ENCODE data around the gene LDLR.

LDLR gene

GRCh38 chr19:11047866-11048265 is 41.4 kb upstream of the LDLR start:
- TF ChIP-seq CTCF (IDR thresholded peaks at IDR 0.05; ENCODE audit: extremely low read depth, insufficient read depth, missing control alignments), result no peak
- in situ Hi-C loops (cut with MboI; ENCODE audit: low pct_unique_long_range_greater_than_20kb, low sequenced_read_pairs, unreplicated experiment), result no loop called here
- no peak for DNase-seq (ENCODE audit: low spot score)

- no peak for TF ChIP-seq CTCF (IDR thresholded peaks at IDR 0.05; ENCODE audit: extremely low read depth, insufficient read depth, missing control alignments)
- no peak for DNase-seq (ENCODE audit: low spot score)
- in situ Hi-C loops (cut with MboI; ENCODE audit: low pct_unique_long_range_greater_than_20kb, low sequenced_read_pairs, unreplicated experiment), result no loop called here
These were observed 38.7 kb upstream of the LDLR start for GRCh38 chr19:11050323-11051114.

GRCh38 chr19:11053817-11054195 is 35.5 kb upstream of the LDLR start:
- in situ Hi-C loops (cut with MboI; ENCODE audit: low pct_unique_long_range_greater_than_20kb, low sequenced_read_pairs, unreplicated experiment), result no loop called here
- no peak for TF ChIP-seq CTCF (IDR thresholded peaks at IDR 0.05; ENCODE audit: extremely low read depth, insufficient read depth, missing control alignments)
- no peak for DNase-seq (ENCODE audit: low spot score)

GRCh38 chr19:11054200-11054599 is 35.1 kb upstream of the LDLR start:
- no peak for TF ChIP-seq CTCF (IDR thresholded peaks at IDR 0.05; ENCODE audit: extremely low read depth, insufficient read depth, missing control alignments)
- in situ Hi-C loops (cut with MboI; ENCODE audit: low pct_unique_long_range_greater_than_20kb, low sequenced_read_pairs, unreplicated experiment), result no loop called here
- DNase-seq (ENCODE audit: low spot score), result no peak

- TF ChIP-seq CTCF (IDR thresholded peaks at IDR 0.05; ENCODE audit: extremely low read depth, insufficient read depth, missing control alignments), result no peak
- in situ Hi-C loops (cut with MboI; ENCODE audit: low pct_unique_long_range_greater_than_20kb, low sequenced_read_pairs, unreplicated experiment), result no loop called here
- no peak for DNase-seq (ENCODE audit: low spot score)
These were observed 34.6 kb upstream of the LDLR start for GRCh38 chr19:11054628-11055027.

GRCh38 chr19:11058246-11059030 is 30.8 kb upstream of the LDLR start:
- no peak for TF ChIP-seq CTCF (IDR thresholded peaks at IDR 0.05; ENCODE audit: extremely low read depth, insufficient read depth, missing control alignments)
- in situ Hi-C loops (cut with MboI; ENCODE audit: low pct_unique_long_range_greater_than_20kb, low sequenced_read_pairs, unreplicated experiment), result no loop called here
- DNase-seq (ENCODE audit: low spot score), result no peak

Measured in GM13977 (cell line).